Measurements from ENCODE around the gene SLC6A18. TPM values are rescaled to one million over a fixed set of nuclear protein-coding genes. Genes with fewer than 3 reads are reported as not detected.

The SLC6A18 gene
- total and polyA plus RNA-seq, 10 of the 15 experiments (the other 5 are each of a cell fraction or from before 2014, with no cell fraction given), result not detected

- in situ Hi-C loops (cut with MboI), result no loop called here
- Histone ChIP-seq H3K79me2 (ENCODE audit: control insufficient read depth, insufficient read depth, low read length) (no peaks in the 10 kb centered on the region), H2AFZ (ENCODE audit: control insufficient read depth, low read depth, low read length) (no peak overlapping the region), H3K9me3 (replicated peaks; ENCODE audit: control insufficient read depth, insufficient read depth, low read length) (no peaks in the 10 kb centered on the region), H3K4me3 (no peak overlapping the region), H3K4me1 (ENCODE audit: control insufficient read depth, insufficient read depth, low read length) (no peaks in the 10 kb centered on the region), H4K20me1 (ENCODE audit: control insufficient read depth, insufficient read depth) (no peaks in the 10 kb centered on the region), H3K4me2 (ENCODE audit: control insufficient read depth, insufficient read depth) (no peak overlapping the region), H3K27me3 (replicated peaks in 1 of 2; ENCODE audit: control insufficient read depth in 2 of 2, insufficient read depth in 2 of 2, low read length in 1 of 2) (no peaks in the 10 kb centered on the region), H3K36me3 (ENCODE audit: control insufficient read depth in 2 of 2, insufficient read depth in 2 of 2, low read length in 1 of 2) (peaks cover 0 to 3% of the 10 kb centered on the region in 2 experiments; a peak in 2 of 4 replicates), H3K27ac (ENCODE audit: control insufficient read depth, insufficient read depth) (no peak overlapping the region), H3K9ac (ENCODE audit: control insufficient read depth, insufficient read depth, low read length) (no peak overlapping the region)
- no peak for DNase-seq (ENCODE audit: low read depth, low spot score)
- SMC1A ChIA-PET (ENCODE audit: uncharacterized antibody, unreplicated experiment), result interaction anchor here (0.7 kb wide), 1 partner anchor 51 kb away, joined by 3 read pairs; no protein-coding TSS in a partner anchor
- intact Hi-C loops (cut with micrococcal nuclease; ENCODE audit: unreplicated experiment), result no loop called here
- POLR2A ChIA-PET, result no interaction called here
- TF ChIP-seq TCF7 (IDR thresholded peaks at IDR 0.05; ENCODE audit: borderline replicate concordance) (no peak), MYB (IDR thresholded peaks at IDR 0.05; ENCODE audit: borderline replicate concordance, low read depth, low read length) (no peak), POLR2AphosphoS2 (IDR thresholded peaks at IDR 0.05; ENCODE audit: low read depth, low read length) (no peak), SMAD1 (IDR thresholded peaks at IDR 0.05; ENCODE audit: low read depth, partially characterized antibody) (no peak), MTA2 (IDR thresholded peaks at IDR 0.05; ENCODE audit: low read depth) (no peak), ATF7 (IDR thresholded peaks at IDR 0.05; ENCODE audit: low read depth) (no peak), BCL11A (IDR thresholded peaks at IDR 0.05; ENCODE audit: low read depth, low read length) (no peak), REST (IDR thresholded peaks at IDR 0.05; ENCODE audit: low read depth, low read length) (no peak), BRCA1 (IDR thresholded peaks at IDR 0.05; ENCODE audit: low read depth, low read length) (no peak), CHD4 (IDR thresholded peaks at IDR 0.05) (no peak), TBL1XR1 (IDR thresholded peaks at IDR 0.05; ENCODE audit: low read depth, low read length) (no peak), MEF2A (IDR thresholded peaks at IDR 0.05; ENCODE audit: insufficient read depth, low read depth, low read length) (no peak), PAX5 (IDR thresholded peaks at IDR 0.05; ENCODE audit: borderline replicate concordance, low read depth, low read length) (no peak), SMC3 (IDR thresholded peaks at IDR 0.05; ENCODE audit: borderline replicate concordance, low read length) (no peak), NBN (IDR thresholded peaks at IDR 0.05) (no peak), SIN3A (IDR thresholded peaks at IDR 0.05; ENCODE audit: low read depth, low read length) (no peak), ZNF622 (IDR thresholded peaks at IDR 0.05) (no peak), SREBF2 (IDR thresholded peaks at IDR 0.05; ENCODE audit: low read length) (no peak)
- CTCF ChIA-PET, result interaction anchor here (1.3 kb wide), 1 partner anchor 382 kb away, joined by 3 read pairs; no protein-coding TSS in a partner anchor
- no peak for FAIRE-seq
- RAD21 ChIA-PET (ENCODE audit: unreplicated experiment), result no interaction called here
- ATAC-seq, result no peak
- WGBS (ENCODE audit: insufficient coverage, insufficient replicate concordance, low lambda C conversion rate, missing lambda C conversion rate), result 53% methylated on average over 1 of the region's 1 CpG
- BruUV-seq (replicated peaks), result no TSS peak
Measured at GRCh38 chr5:1262381-1262780, 37.2 kb downstream of the SLC6A18 start.
